Measurements from ENCODE around the gene DOCK11. TPM values are rescaled to one million over a fixed set of nuclear protein-coding genes. Genes with fewer than 3 reads are reported as not detected.
"Not testable (repeated sequence)": the region's sequence is repeated elsewhere in the genome, so short reads cannot be mapped to it uniquely, and the experiment has no call there.

The DOCK11 gene
- total and polyA plus RNA-seq, 2 experiments from 2014 or later: 7.6 to 8.3 TPM

- DNase-seq (ENCODE audit: low spot score): no peak
- H2AFZ ChIP-seq: no peak overlapping the region
- 85% methylated on average over 4 of the region's 4 CpGs for WGBS (ENCODE audit: low lambda C conversion rate, missing lambda C conversion rate)
- H3K36me3 ChIP-seq (replicated peaks; ENCODE audit: insufficient read depth, low read depth): no peaks in the 10 kb centered on the region
- H4K20me1 ChIP-seq (ENCODE audit: insufficient read depth, poor library complexity, severe bottlenecking): no peaks in the 10 kb centered on the region
- TF ChIP-seq EZH2phosphoT487 (IDR thresholded peaks at IDR 0.05; ENCODE audit: low read depth, severe bottlenecking, unreplicated experiment) (no peak), EZH2 (IDR thresholded peaks at IDR 0.05; ENCODE audit: borderline replicate concordance) (no peak)
- TF ChIP-seq, protein P1, sequence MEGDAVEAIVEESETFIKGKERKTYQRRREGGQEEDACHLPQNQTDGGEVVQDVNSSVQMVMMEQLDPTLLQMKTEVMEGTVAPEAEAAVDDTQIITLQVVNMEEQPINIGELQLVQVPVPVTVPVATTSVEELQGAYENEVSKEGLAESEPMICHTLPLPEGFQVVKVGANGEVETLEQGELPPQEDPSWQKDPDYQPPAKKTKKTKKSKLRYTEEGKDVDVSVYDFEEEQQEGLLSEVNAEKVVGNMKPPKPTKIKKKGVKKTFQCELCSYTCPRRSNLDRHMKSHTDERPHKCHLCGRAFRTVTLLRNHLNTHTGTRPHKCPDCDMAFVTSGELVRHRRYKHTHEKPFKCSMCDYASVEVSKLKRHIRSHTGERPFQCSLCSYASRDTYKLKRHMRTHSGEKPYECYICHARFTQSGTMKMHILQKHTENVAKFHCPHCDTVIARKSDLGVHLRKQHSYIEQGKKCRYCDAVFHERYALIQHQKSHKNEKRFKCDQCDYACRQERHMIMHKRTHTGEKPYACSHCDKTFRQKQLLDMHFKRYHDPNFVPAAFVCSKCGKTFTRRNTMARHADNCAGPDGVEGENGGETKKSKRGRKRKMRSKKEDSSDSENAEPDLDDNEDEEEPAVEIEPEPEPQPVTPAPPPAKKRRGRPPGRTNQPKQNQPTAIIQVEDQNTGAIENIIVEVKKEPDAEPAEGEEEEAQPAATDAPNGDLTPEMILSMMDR (IDR thresholded peaks at IDR 0.05; ENCODE audit: poor library complexity): no peak
- H3K27me3 ChIP-seq: no peaks in the 10 kb centered on the region
- no peaks in the 10 kb centered on the region for H3K9me3 ChIP-seq (ENCODE audit: low read depth)
- no peak overlapping the region for H3K4me2 ChIP-seq
- no peak overlapping the region for H3K27ac ChIP-seq
- no peak overlapping the region for H3K4me3 ChIP-seq
- H3K9me2 ChIP-seq (replicated peaks; ENCODE audit: insufficient read depth): no peaks in the 10 kb centered on the region
- no peaks in the 10 kb centered on the region for H3K4me1 ChIP-seq (ENCODE audit: insufficient read depth)
- H3K79me2 ChIP-seq: no peaks in the 10 kb centered on the region
Observed at GRCh38 chrX:118583781-118584180, 88.2 kb downstream of the DOCK11 start.

DNA sequence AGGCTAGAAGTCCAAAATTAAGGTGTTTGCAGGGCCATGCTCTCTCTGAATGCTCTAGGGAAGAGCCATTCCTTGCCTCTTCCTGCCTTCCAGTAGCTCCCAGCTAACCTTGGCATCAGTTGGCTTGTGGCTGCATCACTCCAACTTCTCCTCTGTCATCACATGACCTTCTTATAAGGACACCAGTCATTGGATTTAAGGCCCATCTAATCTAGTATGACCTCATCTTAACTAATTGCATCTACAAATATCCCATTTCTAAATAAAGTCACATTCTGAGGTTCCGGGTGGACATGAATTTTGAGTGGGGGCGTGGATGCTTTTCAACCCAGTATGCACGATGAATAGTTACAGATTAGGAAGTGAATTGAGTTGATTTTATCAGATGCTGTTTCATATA, 89.7 kb downstream of the DOCK11 start:
- H3K4me3 ChIP-seq: no peak overlapping the region
- H3K27me3 ChIP-seq: no peaks in the 10 kb centered on the region
- WGBS (ENCODE audit: low lambda C conversion rate, missing lambda C conversion rate): 78% methylated on average over 3 of the region's 3 CpGs
- H3K4me2 ChIP-seq: no peak overlapping the region
- DNase-seq (ENCODE audit: low spot score): no peak
- H3K4me1 ChIP-seq (ENCODE audit: insufficient read depth): no peaks in the 10 kb centered on the region
- no peaks in the 10 kb centered on the region for H3K79me2 ChIP-seq
- H3K27ac ChIP-seq: no peak overlapping the region
- no peaks in the 10 kb centered on the region for H3K36me3 ChIP-seq (replicated peaks; ENCODE audit: insufficient read depth, low read depth)
- H3K9me2 ChIP-seq (replicated peaks; ENCODE audit: insufficient read depth): no peaks in the 10 kb centered on the region
- no peaks in the 10 kb centered on the region for H4K20me1 ChIP-seq (ENCODE audit: insufficient read depth, poor library complexity, severe bottlenecking)
- H3K9me3 ChIP-seq (ENCODE audit: low read depth): no peaks in the 10 kb centered on the region
- TF ChIP-seq EZH2phosphoT487 (IDR thresholded peaks at IDR 0.05; ENCODE audit: low read depth, severe bottlenecking, unreplicated experiment) (no peak), EZH2 (IDR thresholded peaks at IDR 0.05; ENCODE audit: borderline replicate concordance) (no peak)
- TF ChIP-seq, protein P1 (IDR thresholded peaks at IDR 0.05; ENCODE audit: poor library complexity): no peak
- H2AFZ ChIP-seq: no peak overlapping the region

DNA sequence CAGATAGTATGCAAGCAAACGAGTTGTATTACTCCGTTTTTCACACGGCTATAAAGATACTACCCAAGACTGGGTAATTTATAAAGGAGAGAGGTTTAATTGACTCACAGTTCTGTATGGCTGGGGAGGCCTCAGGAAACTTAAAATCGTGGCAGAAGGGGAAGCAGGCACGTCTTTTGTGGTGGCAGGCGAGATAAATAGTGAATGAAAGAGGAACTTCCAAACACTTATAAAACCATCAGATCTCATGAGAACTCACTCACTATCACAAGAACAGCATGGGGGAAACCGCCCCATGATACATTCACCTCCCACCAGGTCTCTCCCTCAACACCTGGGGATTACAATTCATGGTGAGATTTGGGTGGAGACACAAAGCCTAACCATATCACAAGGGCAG, 90.6 kb downstream of the DOCK11 start:
- not testable (repeated sequence) for H3K4me2 ChIP-seq; H4K20me1 ChIP-seq (ENCODE audit: insufficient read depth, poor library complexity, severe bottlenecking); H3K9me3 ChIP-seq (ENCODE audit: low read depth); H3K79me2 ChIP-seq; H3K27ac ChIP-seq; H3K36me3 ChIP-seq (replicated peaks; ENCODE audit: insufficient read depth, low read depth); H2AFZ ChIP-seq; H3K9me2 ChIP-seq (replicated peaks; ENCODE audit: insufficient read depth); H3K4me3 ChIP-seq; H3K4me1 ChIP-seq (ENCODE audit: insufficient read depth); DNase-seq (ENCODE audit: low spot score); H3K27me3 ChIP-seq
- 71% methylated on average over 7 of the region's 7 CpGs for WGBS (ENCODE audit: low lambda C conversion rate, missing lambda C conversion rate)

- 33% methylated on average over 3 of the region's 3 CpGs for WGBS (ENCODE audit: low lambda C conversion rate, missing lambda C conversion rate)
- Histone ChIP-seq H3K27ac (no peak overlapping the region), H2AFZ (no peak overlapping the region), H3K79me2 (no peaks in the 10 kb centered on the region), H3K9me3 (ENCODE audit: low read depth) (no peaks in the 10 kb centered on the region), H3K27me3 (no peaks in the 10 kb centered on the region), H3K4me2 (no peak overlapping the region), H3K9me2 (replicated peaks; ENCODE audit: insufficient read depth) (no peaks in the 10 kb centered on the region), H4K20me1 (ENCODE audit: insufficient read depth, poor library complexity, severe bottlenecking) (no peaks in the 10 kb centered on the region), H3K4me1 (ENCODE audit: insufficient read depth) (no peaks in the 10 kb centered on the region), H3K36me3 (replicated peaks; ENCODE audit: insufficient read depth, low read depth) (no peaks in the 10 kb centered on the region), H3K4me3 (no peak overlapping the region)
- TF ChIP-seq EZH2 (IDR thresholded peaks at IDR 0.05; ENCODE audit: borderline replicate concordance) (no peak), EZH2phosphoT487 (IDR thresholded peaks at IDR 0.05; ENCODE audit: low read depth, severe bottlenecking, unreplicated experiment) (no peak)
- TF ChIP-seq, protein P1 (IDR thresholded peaks at IDR 0.05; ENCODE audit: poor library complexity): no peak
- DNase-seq (ENCODE audit: low spot score): no peak
Observed at GRCh38 chrX:118588715-118589114, 93.1 kb downstream of the DOCK11 start.

Measured in hepatocyte (in vitro differentiated cells).